Measurements from ENCODE around the gene YY1AP1.
"Not testable (repeated sequence)": the region's sequence is repeated elsewhere in the genome, so short reads cannot be mapped to it uniquely, and the experiment has no call there.

The YY1AP1 gene

DNA sequence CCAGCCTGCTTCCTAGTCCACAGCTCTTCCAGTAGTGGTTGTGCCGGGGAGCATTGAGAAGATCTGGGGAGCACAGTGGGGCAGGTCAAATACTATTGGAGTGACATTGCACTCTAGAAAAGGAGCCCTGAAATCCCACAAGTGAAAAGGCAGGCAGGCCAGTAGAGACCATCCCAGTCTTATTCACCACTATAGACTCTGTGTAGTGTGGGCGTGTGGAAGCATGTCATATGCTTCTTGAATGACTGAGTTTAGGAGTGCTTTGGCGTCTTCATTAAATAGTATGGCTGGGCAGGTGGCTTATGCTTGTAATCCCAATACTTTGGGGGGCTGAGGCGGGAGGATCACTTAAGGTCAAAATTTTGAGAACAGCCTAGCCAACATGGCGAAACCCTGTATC lies 15.8 kb upstream of the YY1AP1 start:
- H3K4me3 ChIP-seq; H3K4me1 ChIP-seq; H3K27me3 ChIP-seq (ENCODE audit: low read depth); H3K9me3 ChIP-seq; H3K36me3 ChIP-seq (replicated peaks); DNase-seq (ENCODE audit: low spot score in 2 of 2); in situ Hi-C loops (cut with MboI; ENCODE audit: low sequenced_read_pairs): not testable (repeated sequence)

GRCh38 chr1:155703216-155703615 lies 14.6 kb upstream of the YY1AP1 start:
- Histone ChIP-seq H3K4me1 (no peaks in the 10 kb centered on the region), H3K36me3 (replicated peaks) (no peaks in the 10 kb centered on the region; the same call in 1 of the 2 replicates), H3K4me3 (no peak overlapping the region), H3K9me3 (no peaks in the 10 kb centered on the region), H3K27me3 (ENCODE audit: low read depth) (no peaks in the 10 kb centered on the region)
- in situ Hi-C loops (cut with MboI; ENCODE audit: low sequenced_read_pairs): no loop called here
- no peak for DNase-seq (ENCODE audit: low spot score in 2 of 2)

DNA sequence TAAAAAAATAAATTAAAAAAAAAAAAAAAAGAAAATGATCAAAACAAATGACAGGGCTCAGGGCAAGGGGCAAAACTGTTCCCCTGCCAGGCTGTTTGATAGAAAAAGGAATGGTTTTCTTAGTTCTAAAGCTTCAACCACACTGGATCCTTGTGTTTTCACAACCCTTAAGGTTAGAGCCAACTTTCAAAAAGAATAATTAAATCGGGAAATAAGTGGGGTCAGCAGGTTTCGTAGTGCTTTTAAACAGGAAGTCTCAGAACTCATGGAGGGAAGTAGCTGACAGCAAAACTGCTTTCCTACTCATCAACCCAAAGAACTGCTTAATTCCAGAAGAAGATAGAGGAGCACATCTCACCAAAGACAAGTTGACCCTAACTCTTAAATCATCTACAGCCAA lies 13.1 kb upstream of the YY1AP1 start:
- H3K27me3 ChIP-seq (ENCODE audit: low read depth); H3K4me3 ChIP-seq; DNase-seq (ENCODE audit: low spot score in 2 of 2); H3K4me1 ChIP-seq; H3K36me3 ChIP-seq (replicated peaks); in situ Hi-C loops (cut with MboI; ENCODE audit: low sequenced_read_pairs); H3K9me3 ChIP-seq: not testable (repeated sequence)

DNA sequence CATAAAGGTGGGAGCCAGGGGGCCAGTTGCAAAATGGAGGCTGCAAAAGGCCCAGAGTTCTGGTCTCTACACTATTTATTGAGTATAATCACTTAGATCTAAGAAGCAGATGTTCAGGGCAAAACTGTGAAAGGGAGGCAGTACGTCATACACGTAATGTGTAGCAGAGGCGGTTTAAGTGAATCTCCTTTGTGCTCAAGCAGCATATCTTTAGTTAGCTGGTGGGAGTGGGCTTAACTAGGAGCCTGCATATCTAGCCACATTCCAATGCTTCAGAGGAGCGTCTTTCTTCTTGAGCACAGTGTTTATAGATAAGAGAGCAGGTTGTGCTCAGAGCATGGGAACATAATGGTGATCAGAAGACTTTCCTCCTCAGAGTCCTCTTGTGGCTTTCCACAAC lies 10.5 kb upstream of the YY1AP1 start:
- H3K36me3 ChIP-seq (replicated peaks); DNase-seq (ENCODE audit: low spot score in 2 of 2); H3K9me3 ChIP-seq; in situ Hi-C loops (cut with MboI; ENCODE audit: low sequenced_read_pairs); H3K27me3 ChIP-seq (ENCODE audit: low read depth); H3K4me1 ChIP-seq; H3K4me3 ChIP-seq: not testable (repeated sequence)

DNA sequence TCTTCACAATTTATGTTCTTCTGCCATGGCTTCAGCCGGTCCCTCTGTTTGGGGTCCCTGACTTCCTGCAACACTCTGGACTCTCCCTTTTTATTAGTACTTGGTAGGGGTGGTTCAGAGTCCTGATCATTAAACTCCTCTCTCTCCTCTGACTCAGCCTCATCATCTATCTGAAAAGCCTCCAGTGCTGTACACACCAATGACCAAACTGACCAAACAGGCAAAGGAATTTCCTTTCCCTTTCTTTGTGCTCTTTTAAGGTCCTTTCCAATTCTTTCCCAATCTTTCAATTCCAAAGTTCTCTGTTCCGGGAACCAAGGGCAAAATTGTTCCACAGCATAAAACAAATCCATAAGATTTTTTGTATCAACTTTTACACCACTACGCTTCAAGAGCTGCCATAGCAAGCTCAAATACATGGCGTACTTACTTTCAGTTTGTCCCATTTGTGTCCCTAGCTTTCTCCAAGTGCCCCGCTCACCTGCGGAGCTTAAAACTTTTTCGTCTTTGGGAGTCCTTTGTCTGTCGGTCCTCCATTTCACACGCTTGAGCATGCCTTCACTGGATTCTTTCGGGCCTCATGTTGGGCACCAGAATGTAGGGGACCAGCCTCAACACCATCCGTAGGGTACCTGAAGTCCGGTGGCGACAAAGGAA lies 9.9 kb upstream of the YY1AP1 start:
- peaks cover 4% of the 10 kb centered on the region for H3K36me3 ChIP-seq (replicated peaks)
- DNase-seq (ENCODE audit: low spot score in 2 of 2): no peak
- no peaks in the 10 kb centered on the region; the same call in 1 of the 2 replicates for H3K4me1 ChIP-seq
- no peak overlapping the region for H3K4me3 ChIP-seq
- no peaks in the 10 kb centered on the region; the same call in 1 of the 2 replicates for H3K9me3 ChIP-seq
- in situ Hi-C loops (cut with MboI; ENCODE audit: low sequenced_read_pairs): no loop called here
- no peaks in the 10 kb centered on the region for H3K27me3 ChIP-seq (ENCODE audit: low read depth)

DNA sequence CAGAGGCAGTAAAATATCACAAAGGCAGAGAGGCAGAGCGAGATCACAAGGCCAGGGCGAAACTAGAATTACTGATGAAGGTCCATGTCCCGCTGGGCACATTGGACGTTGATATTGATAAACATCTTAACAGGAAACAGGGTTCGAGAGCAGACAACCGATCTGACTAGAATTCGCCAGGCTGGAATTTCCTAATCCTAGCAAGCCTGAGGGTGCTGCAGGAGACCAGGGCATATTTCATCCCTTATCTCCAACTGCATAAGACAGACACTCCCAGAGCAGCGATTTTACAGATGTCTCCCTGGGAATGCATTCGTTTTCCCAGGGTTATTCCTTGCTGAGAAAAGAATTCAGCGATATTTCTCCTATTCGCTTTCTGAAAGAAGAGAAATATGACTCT lies 9.0 kb upstream of the YY1AP1 start:
- H3K4me3 ChIP-seq; H3K9me3 ChIP-seq; H3K4me1 ChIP-seq; H3K27me3 ChIP-seq (ENCODE audit: low read depth); DNase-seq (ENCODE audit: low spot score in 2 of 2); in situ Hi-C loops (cut with MboI; ENCODE audit: low sequenced_read_pairs): not testable (repeated sequence)
- peaks cover 13% of the 10 kb centered on the region for H3K36me3 ChIP-seq (replicated peaks)

- H3K4me1 ChIP-seq: no peaks in the 10 kb centered on the region; the same call in 1 of the 2 replicates
- no peaks in the 10 kb centered on the region; the same call in 1 of the 2 replicates for H3K9me3 ChIP-seq
- peaks cover 18% of the 10 kb centered on the region for H3K36me3 ChIP-seq (replicated peaks)
- no peaks in the 10 kb centered on the region for H3K27me3 ChIP-seq (ENCODE audit: low read depth)
- no peak for DNase-seq (ENCODE audit: low spot score in 2 of 2)
- in situ Hi-C loops (cut with MboI; ENCODE audit: low sequenced_read_pairs): no loop called here
- no peak overlapping the region for H3K4me3 ChIP-seq
These were observed 8.5 kb upstream of the YY1AP1 start for GRCh38 chr1:155697046-155697445.

- no peak overlapping the region for H3K4me3 ChIP-seq
- in situ Hi-C loops (cut with MboI; ENCODE audit: low sequenced_read_pairs): no loop called here
- H3K27me3 ChIP-seq (ENCODE audit: low read depth): no peaks in the 10 kb centered on the region
- H3K36me3 ChIP-seq (replicated peaks): peaks cover 22% of the 10 kb centered on the region
- H3K9me3 ChIP-seq: no peaks in the 10 kb centered on the region; the same call in 1 of the 2 replicates
- H3K4me1 ChIP-seq: no peaks in the 10 kb centered on the region; the same call in none of the 2 replicates
- DNase-seq (ENCODE audit: low spot score in 2 of 2): no peak
These were observed 8.0 kb upstream of the YY1AP1 start for GRCh38 chr1:155696524-155696923.

GRCh38 chr1:155695608-155696007 lies 7.0 kb upstream of the YY1AP1 start:
- no peak overlapping the region for H3K4me3 ChIP-seq
- peaks cover under 1% of the 10 kb centered on the region; the same call in 1 of the 2 replicates for H3K9me3 ChIP-seq

GRCh38 chr1:155695072-155695471 lies 6.5 kb upstream of the YY1AP1 start:
- in situ Hi-C loops (cut with MboI; ENCODE audit: low sequenced_read_pairs): no loop called here
- DNase-seq (ENCODE audit: low spot score in 2 of 2): no peak
- peaks cover 37% of the 10 kb centered on the region for H3K36me3 ChIP-seq (replicated peaks)
- peaks cover 3% of the 10 kb centered on the region; the same call in 1 of the 2 replicates for H3K9me3 ChIP-seq
- no peak overlapping the region for H3K4me3 ChIP-seq
- peaks cover 1% of the 10 kb centered on the region for H3K4me1 ChIP-seq
- H3K27me3 ChIP-seq (ENCODE audit: low read depth): no peaks in the 10 kb centered on the region

More at GRCh38 chr1:155695608-155696007, 7.0 kb upstream of the YY1AP1 start:
- DNase-seq (ENCODE audit: low spot score in 2 of 2): no peak
- Histone ChIP-seq H3K4me1 (no peaks in the 10 kb centered on the region; the same call in none of the 2 replicates), H3K27me3 (ENCODE audit: low read depth) (no peaks in the 10 kb centered on the region), H3K36me3 (replicated peaks) (peaks cover 31% of the 10 kb centered on the region)
- in situ Hi-C loops (cut with MboI; ENCODE audit: low sequenced_read_pairs): no loop called here

DNA sequence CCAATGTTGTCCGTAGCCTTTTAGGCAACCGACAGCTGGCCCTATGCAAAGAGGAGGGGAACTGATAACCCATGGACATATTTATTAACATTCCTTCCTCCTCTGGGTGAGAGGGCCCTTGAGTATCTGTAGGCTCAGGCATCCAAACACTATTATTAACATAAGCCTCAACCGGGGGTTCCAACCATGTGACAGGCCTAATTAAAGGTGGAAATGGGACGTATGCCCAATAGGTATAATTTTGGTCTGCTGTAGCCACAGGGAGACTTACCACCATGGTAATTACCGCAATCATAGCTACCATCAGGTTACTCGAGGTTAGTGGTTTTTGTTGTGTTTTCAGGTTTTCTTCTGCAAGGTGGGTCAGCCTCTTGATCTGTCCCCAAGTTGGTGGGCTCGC lies 5.6 kb upstream of the YY1AP1 start:
- no peak overlapping the region for H3K4me3 ChIP-seq
- H3K27me3 ChIP-seq (ENCODE audit: low read depth): no peaks in the 10 kb centered on the region
- in situ Hi-C loops (cut with MboI; ENCODE audit: low sequenced_read_pairs): no loop called here
- peaks cover 4% of the 10 kb centered on the region for H3K4me1 ChIP-seq
- peaks cover 3% of the 10 kb centered on the region; the same call in 1 of the 2 replicates for H3K9me3 ChIP-seq
- H3K36me3 ChIP-seq (replicated peaks): peaks cover 38% of the 10 kb centered on the region
- no peak for DNase-seq (ENCODE audit: low spot score in 2 of 2)

GRCh38 chr1:155691992-155692528 lies 3.5 kb upstream of the YY1AP1 start:
- Histone ChIP-seq H3K4me1 (peaks cover 4% of the 10 kb centered on the region), H3K4me3 (no peak overlapping the region), H3K36me3 (replicated peaks) (peaks cover 40% of the 10 kb centered on the region), H3K9me3 (peaks cover 3% of the 10 kb centered on the region; the same call in 1 of the 2 replicates), H3K27me3 (ENCODE audit: low read depth) (no peaks in the 10 kb centered on the region)
- DNase-seq (ENCODE audit: low spot score in 2 of 2): no peak
- in situ Hi-C loops (cut with MboI; ENCODE audit: low sequenced_read_pairs): no loop called here

- H3K27me3 ChIP-seq (ENCODE audit: low read depth); H3K4me1 ChIP-seq; in situ Hi-C loops (cut with MboI; ENCODE audit: low sequenced_read_pairs); H3K9me3 ChIP-seq: not testable (repeated sequence)
- Histone ChIP-seq H3K36me3 (replicated peaks) (peaks cover 36% of the 10 kb centered on the region), H3K4me3 (peak within 1 kb of the TSS; percentile 99)
- DNase-seq (ENCODE audit: low spot score in 2 of 2): peak in 1 of 2 experiments; percentile 86
These were observed 570 bp upstream of the YY1AP1 start, which contains the start of gene DAP3 for GRCh38 chr1:155689081-155689607. TSS of gene DAP3 (plus strand) at chr1:155689091. CDS start at chr1:155709780, 20,689 bp downstream.

GRCh38 chr1:155687705-155688323 lies 760 bp downstream of the YY1AP1 start:
- H3K4me1 ChIP-seq; DNase-seq (ENCODE audit: low spot score in 2 of 2): not testable (repeated sequence)
- peaks cover 29% of the 10 kb centered on the region for H3K36me3 ChIP-seq (replicated peaks)

More at GRCh38 chr1:155687705-155688323, 760 bp downstream of the YY1AP1 start:
- H3K4me3 ChIP-seq: peak overlapping the region; percentile 99
- H3K27me3 ChIP-seq (ENCODE audit: low read depth); in situ Hi-C loops (cut with MboI; ENCODE audit: low sequenced_read_pairs); H3K9me3 ChIP-seq: not testable (repeated sequence)

All from HAP-1 (cell line).